GM12878 (cell line): ENCODE measurements around the gene SLC25A41.

Experiments used
- HDAC2 ChIP-seq: fragments of 200-600 bp; sonication (generic); IDR thresholded peaks from 2 replicates; pipeline ENCODE4 v1.6.1; 2017
- POLR2AphosphoS5 ChIP-seq: IDR thresholded peaks from 2 replicates; pipeline ENCODE4 v1.6.1; 2011; ENCODE audit warnings: mild to moderate bottlenecking, low read length, inconsistent platforms
- RFX5 ChIP-seq: IDR thresholded peaks from 2 replicates; pipeline ENCODE4 v1.6.1; 2011; ENCODE audit warnings: low read depth, low read length, improper control_type of control experiment

GRCh38 chr19:6439743-6440142, 6.2 kb upstream of the SLC25A41 start:
- no peak for TF ChIP-seq POLR2AphosphoS5
- TF ChIP-seq HDAC2: no peak
- no peak for TF ChIP-seq RFX5
